GM19023 (cell line): ENCODE data around the gene SRI.
"Not testable (repeated sequence)": the region's sequence is repeated elsewhere in the genome, so short reads cannot be mapped to it uniquely, and the experiment has no call there.

ENCODE experiments used
- ATAC-seq: cut with Tn5 transposase; IDR thresholded peaks from one replicate; pipeline ENCODE4 v1.9.1; 2021; ENCODE audit warnings: mild to moderate bottlenecking, moderate library complexity; ENCODE audit not compliant: unreplicated experiment

SRI gene

GRCh38 chr7:88184848-88185304 is 35.0 kb downstream of the SRI start:
- peak; percentile 77 for ATAC-seq

GRCh38 chr7:88183051-88183450 is 36.8 kb downstream of the SRI start:
- ATAC-seq = no peak

- no peak for ATAC-seq
Measured at GRCh38 chr7:88176190-88176589, 43.6 kb downstream of the SRI start.

DNA sequence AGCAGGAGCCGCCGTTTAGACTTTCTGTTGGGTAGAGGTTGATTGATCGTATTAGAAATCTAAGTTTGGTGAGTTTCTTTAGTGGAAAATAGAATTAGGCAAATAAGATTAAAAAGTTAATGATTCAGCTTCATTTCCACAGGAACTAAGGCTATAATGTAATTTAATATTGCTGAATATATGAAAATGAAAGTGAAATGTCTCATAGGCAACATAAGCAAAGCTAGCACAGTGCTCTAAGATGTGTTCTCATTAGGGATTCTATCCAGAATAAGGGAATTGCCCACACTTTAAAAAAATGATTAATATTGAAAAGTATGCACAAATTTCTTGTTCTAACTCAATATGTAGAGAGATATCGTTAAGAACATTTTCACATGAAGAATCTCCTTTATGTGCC is 47.0 kb downstream of the SRI start:
- no peak for ATAC-seq

DNA sequence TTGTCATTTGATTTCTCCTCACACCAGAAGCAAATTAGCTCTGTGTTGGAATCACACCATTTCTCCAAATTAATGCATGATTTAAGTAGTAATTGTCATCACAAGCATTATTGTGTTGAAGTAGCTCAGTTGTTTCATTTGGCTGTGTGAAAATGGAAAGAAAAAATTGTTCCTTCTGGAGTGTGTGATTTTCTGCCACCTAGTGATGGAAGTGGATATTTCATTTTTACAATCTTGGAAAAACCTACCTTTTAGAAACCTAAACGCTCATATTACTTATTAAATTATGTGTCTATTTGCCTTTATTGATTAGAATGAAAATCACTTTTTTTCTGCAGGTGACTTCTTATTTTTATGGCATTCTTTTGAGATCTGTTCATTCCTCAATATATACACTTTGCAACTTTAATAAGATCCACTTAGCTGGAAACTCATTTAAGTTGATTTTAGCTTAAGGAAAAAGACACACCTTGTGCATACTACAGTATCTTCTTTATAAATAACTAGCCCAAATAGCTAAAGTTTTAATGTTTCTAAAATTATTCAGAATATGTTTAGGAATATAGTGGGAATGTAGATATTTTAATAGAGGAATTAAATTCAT is 50.0 kb downstream of the SRI start:
- no peak for ATAC-seq

DNA sequence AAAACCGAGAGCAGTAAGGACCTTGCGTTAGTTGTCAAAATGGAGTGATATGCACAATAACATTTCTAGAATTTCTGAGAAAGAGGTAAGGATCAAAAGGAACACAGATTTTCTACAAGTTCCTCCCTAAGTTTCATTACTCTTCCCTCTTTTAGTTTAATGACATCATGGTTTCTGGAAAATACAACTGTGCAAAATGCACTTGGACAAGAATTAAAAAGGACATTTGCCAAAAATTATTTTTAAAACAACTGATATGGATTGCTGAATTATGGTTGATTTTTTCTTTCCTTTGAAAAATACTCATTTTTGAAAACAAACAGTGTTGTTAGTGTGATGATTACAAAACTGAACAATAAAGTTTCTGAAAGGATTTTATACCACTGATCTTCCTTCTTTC is 52.1 kb downstream of the SRI start:
- ATAC-seq = no peak

DNA sequence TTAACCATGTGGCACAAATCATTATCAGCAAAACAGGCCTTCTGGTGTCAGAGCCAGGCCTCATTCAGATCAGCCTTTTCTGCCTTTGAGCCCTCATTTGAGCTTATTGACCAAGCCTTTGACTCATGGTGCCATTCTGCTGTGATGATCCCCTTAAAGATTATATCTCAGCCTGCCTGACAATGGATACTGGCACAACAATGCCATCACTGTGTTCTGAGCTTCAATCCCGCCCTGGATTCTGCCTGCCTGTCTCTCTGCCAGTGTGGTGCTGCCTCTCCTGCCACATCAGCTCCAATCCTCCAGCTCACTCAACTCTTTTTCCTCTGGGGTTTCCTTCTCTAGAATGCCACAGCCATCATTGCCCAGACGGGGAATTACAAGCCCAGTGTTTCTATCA is 52.6 kb downstream of the SRI start:
- ATAC-seq = no peak

GRCh38 chr7:88165697-88166096 is 54.1 kb downstream of the SRI start:
- no peak for ATAC-seq

DNA sequence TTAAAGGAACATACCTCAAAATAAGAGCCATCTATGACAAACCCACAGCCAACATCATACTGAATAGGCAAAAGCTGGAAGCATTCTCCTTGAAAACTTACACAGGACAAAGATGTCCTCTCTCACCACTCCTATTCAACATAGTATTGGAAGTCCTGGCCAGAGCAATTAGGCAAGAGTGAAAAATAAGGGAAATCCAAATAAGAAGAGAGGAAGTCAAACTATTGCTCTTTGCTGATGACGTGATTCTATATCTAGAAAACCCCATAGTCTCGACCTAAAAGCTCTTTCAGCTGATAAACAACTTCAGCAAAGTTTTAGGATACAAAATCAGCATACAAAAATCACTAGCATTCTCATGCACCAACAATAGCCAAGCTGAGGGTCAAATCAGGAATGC is 60.1 kb downstream of the SRI start:
- ATAC-seq = not testable (repeated sequence)

DNA sequence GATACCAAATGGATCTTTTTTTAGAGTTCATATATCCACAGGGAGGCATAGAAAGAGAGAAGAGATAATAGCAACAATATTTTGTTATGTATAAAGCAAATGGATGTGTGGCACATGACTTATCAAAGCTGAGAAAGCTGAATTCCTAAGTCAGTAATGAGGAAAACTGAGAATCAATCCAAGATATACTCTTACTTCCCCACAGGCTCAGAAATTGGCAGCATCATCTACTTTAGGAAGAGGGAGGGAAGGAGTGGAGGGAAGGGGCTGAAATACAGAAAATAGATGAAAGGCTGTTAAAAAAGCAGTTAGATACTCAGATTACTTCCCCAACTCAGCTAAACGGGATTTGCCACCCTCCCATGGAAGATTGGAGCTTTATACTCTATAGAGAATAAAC is 63.5 kb downstream of the SRI start:
- no peak for ATAC-seq

GRCh38 chr7:88155756-88156155 is 64.1 kb downstream of the SRI start:
- no peak for ATAC-seq
